Osteoblast (primary cell): ENCODE data around the gene ETFDH. TPM values are rescaled to one million over a fixed set of nuclear protein-coding genes. Genes with fewer than 3 reads are reported as not detected.

Source experiments
- DNase-seq: peaks from one replicate; pipeline ENCODE4 v3.0.0; 2011; ENCODE audit warnings: low spot score, mixed read lengths; ENCODE audit not compliant: insufficient read length; ENCODE audit errors: missing footprints
- H2AFZ ChIP-seq: 2 replicates; pipeline ENCODE4 v1.6.0; 2011; ENCODE audit warnings: mild to moderate bottlenecking, low read length
- H3K27ac ChIP-seq: 2 replicates; pipeline ENCODE4 v1.5.1; 2011; ENCODE audit warnings: mild to moderate bottlenecking, low read depth, low read length, moderate library complexity
- H3K27me3 ChIP-seq: 2 replicates; pipeline ENCODE4 v1.6.0; 2012; ENCODE audit warnings: mild to moderate bottlenecking, control low read depth, inconsistent platforms, low read length, moderate library complexity; ENCODE audit not compliant: insufficient read depth
- H3K36me3 ChIP-seq: 2 replicates; pipeline ENCODE4 v1.5.1; 2011; ENCODE audit warnings: mild to moderate bottlenecking, low read length, control low read depth, moderate library complexity; ENCODE audit not compliant: insufficient read depth
- H3K4me1 ChIP-seq: 2 replicates; pipeline ENCODE4 v1.5.1; 2011; ENCODE audit warnings: mild to moderate bottlenecking, low read length, control low read depth, moderate library complexity; ENCODE audit not compliant: insufficient read depth
- H3K4me2 ChIP-seq: 2 replicates; pipeline ENCODE4 v1.6.0; 2011; ENCODE audit warnings: mild to moderate bottlenecking, low read length; ENCODE audit not compliant: insufficient read depth
- H3K4me3 ChIP-seq: fragments of 200-600 bp; sonication (generic); 3 replicates; pipeline ENCODE4 v1.5.1; 2012; ENCODE audit warnings: mild to moderate bottlenecking, low read length, inconsistent platforms; ENCODE audit not compliant: insufficient read depth
- H3K79me2 ChIP-seq: 2 replicates; pipeline ENCODE4 v1.6.0; 2012; ENCODE audit warnings: mild to moderate bottlenecking, low read length, control low read depth, inconsistent platforms; ENCODE audit not compliant: insufficient read depth
- H3K9me3 ChIP-seq: 2 replicates; pipeline ENCODE4 v1.5.1; 2011; ENCODE audit warnings: low read depth, low read length, control low read depth
- H4K20me1 ChIP-seq: 2 replicates; pipeline ENCODE4 v1.6.0; 2012; ENCODE audit warnings: mild to moderate bottlenecking, low read length, control low read depth; ENCODE audit not compliant: insufficient read depth
- CTCF ChIP-seq: IDR thresholded peaks from 2 replicates; pipeline ENCODE4 v1.5.1; 2011; ENCODE audit warnings: mild to moderate bottlenecking, low read depth, low read length, moderate library complexity; ENCODE audit errors: extremely low read depth
- total RNA-seq: library from RNA; depleted of rRNA; stranded (reverse); fragments of >200 nt; gene quantifications from 2 replicates; pipeline ENCODE4 v1.2.3, GENCODE V29; 2012

The ETFDH gene
- total RNA-seq, 1 donor = 29.0 TPM

GRCh38 chr4:158670975-158671664 is 976 bp upstream of the ETFDH start:
- no peak for TF ChIP-seq CTCF
- Histone ChIP-seq H3K36me3 (no peaks in the 10 kb centered on the region), H3K4me3 (peak overlapping the region; percentile 95), H3K27ac (peak overlapping the region; percentile 81), H3K27me3 (no peaks in the 10 kb centered on the region), H3K4me2 (peak overlapping the region; percentile 97), H3K4me1 (peaks cover 11% of the 10 kb centered on the region), H3K79me2 (peaks cover 41% of the 10 kb centered on the region), H2AFZ (peak overlapping the region; percentile 85), H3K9me3 (no peaks in the 10 kb centered on the region), H4K20me1 (no peaks in the 10 kb centered on the region)
- DNase-seq = peak; percentile 73

GRCh38 chr4:158671665-158671914 is 506 bp upstream of the ETFDH start, which contains the start of gene C4orf46:
TSS of gene C4orf46 (minus strand) at chr4:158671887. CDS start at chr4:158671801, 86 bp downstream.
- H2AFZ ChIP-seq = peak within 1 kb of the TSS; percentile 99
- peak within 1 kb of the TSS; percentile 98 for H3K4me2 ChIP-seq
- TF ChIP-seq CTCF = no peak

DNA sequence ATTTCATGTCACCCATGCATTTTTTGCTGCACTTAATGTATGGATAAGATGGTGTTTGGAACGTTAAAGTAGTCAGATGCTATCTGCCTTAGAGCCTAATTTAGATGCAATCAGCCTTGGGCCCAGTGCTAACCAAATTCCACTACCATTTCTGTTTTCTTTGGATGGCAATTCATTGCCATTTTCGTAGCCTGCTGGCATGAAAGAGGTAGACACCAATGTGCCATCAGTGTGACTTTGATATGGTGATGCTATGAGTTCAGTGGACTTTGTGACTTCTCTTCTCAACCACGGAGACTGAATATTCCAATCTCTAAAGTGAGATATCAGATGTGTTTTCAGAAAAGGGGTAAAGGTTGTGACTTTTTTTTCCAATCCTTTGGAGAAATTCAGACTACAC is 1.5 kb downstream of the ETFDH start:
- no peaks in the 10 kb centered on the region for H4K20me1 ChIP-seq
- no peak overlapping the region for H3K4me2 ChIP-seq
- H3K27ac ChIP-seq = no peak overlapping the region
- peak; percentile 26 for DNase-seq
- TF ChIP-seq CTCF = no peak
- H3K4me3 ChIP-seq = no peak overlapping the region
- H3K27me3 ChIP-seq = no peaks in the 10 kb centered on the region
- H3K36me3 ChIP-seq = no peaks in the 10 kb centered on the region
- peaks cover 11% of the 10 kb centered on the region for H3K4me1 ChIP-seq
- no peak overlapping the region for H2AFZ ChIP-seq
- peaks cover 36% of the 10 kb centered on the region for H3K79me2 ChIP-seq
- no peaks in the 10 kb centered on the region for H3K9me3 ChIP-seq

More at GRCh38 chr4:158671665-158671914, 506 bp upstream of the ETFDH start, which contains the start of gene C4orf46:
- Histone ChIP-seq H3K27me3 (no peaks in the 10 kb centered on the region), H3K36me3 (no peaks in the 10 kb centered on the region), H3K4me1 (peaks cover 11% of the 10 kb centered on the region), H3K9me3 (no peaks in the 10 kb centered on the region), H4K20me1 (no peaks in the 10 kb centered on the region), H3K79me2 (peaks cover 41% of the 10 kb centered on the region), H3K4me3 (peak within 1 kb of the TSS; percentile 95), H3K27ac (peak within 1 kb of the TSS; percentile 81)
- no peak for DNase-seq

GRCh38 chr4:158676076-158676475 is 4.0 kb downstream of the ETFDH start:
- Histone ChIP-seq H3K4me1 (peaks cover 4% of the 10 kb centered on the region), H2AFZ (no peak overlapping the region), H3K79me2 (peaks cover 15% of the 10 kb centered on the region), H3K27ac (no peak overlapping the region), H3K4me3 (no peak overlapping the region), H3K36me3 (no peaks in the 10 kb centered on the region), H4K20me1 (no peaks in the 10 kb centered on the region), H3K9me3 (no peaks in the 10 kb centered on the region), H3K4me2 (no peak overlapping the region), H3K27me3 (no peaks in the 10 kb centered on the region)
- TF ChIP-seq CTCF = no peak
- DNase-seq = no peak
